Cardiac fibroblast (primary cell): ENCODE measurements around the gene SYT9.
A peak's percentile ranks its signal among the peaks of the same experiment; 100 is the strongest.

Source experiments
- DNase-seq, 2 donors: peaks; one replicate each; pipeline versions ENCODE4 v3.0.0 to v3.0.0-alpha.2; 2010; ENCODE audit warnings: low read depth in 2 of 2
- H3K4me3 ChIP-seq, 2 donors: replicated peaks in 1 of 2; 1 replicate in 1 of 2; 2 replicates in 1 of 2; pipeline ENCODE4 v1.5.1; 2011; ENCODE audit warnings: low read depth in 2 of 2, low read length in 2 of 2, mild to moderate bottlenecking in 2 of 2, moderate library complexity in 1 of 2
- CTCF ChIP-seq: IDR thresholded peaks from one replicate; pipeline ENCODE4 v1.5.1; 2011; ENCODE audit warnings: low read depth, mild to moderate bottlenecking, low read length, inconsistent platforms

Gene SYT9

GRCh38 chr11:7348432-7349304 is 97.0 kb downstream of the SYT9 start:
- DNase-seq = no peak
- no peak for TF ChIP-seq CTCF
- H3K4me3 ChIP-seq = no peak overlapping the region

- no peak for TF ChIP-seq CTCF
- DNase-seq = no peak
- no peak overlapping the region for H3K4me3 ChIP-seq
These were observed 99.5 kb downstream of the SYT9 start for GRCh38 chr11:7351228-7351627.

- peak; percentile 42 for TF ChIP-seq CTCF
- H3K4me3 ChIP-seq = no peak overlapping the region
- DNase-seq = peak; percentile 25 to 30
These were observed 101.4 kb downstream of the SYT9 start for GRCh38 chr11:7353100-7353499.

- TF ChIP-seq CTCF = no peak
- DNase-seq = no peak
- H3K4me3 ChIP-seq = no peak overlapping the region
These were observed 113.0 kb downstream of the SYT9 start for GRCh38 chr11:7364660-7365059.

GRCh38 chr11:7367803-7368202 is 116.1 kb downstream of the SYT9 start:
- H3K4me3 ChIP-seq = no peak overlapping the region
- DNase-seq = no peak
- TF ChIP-seq CTCF = no peak

- no peak for DNase-seq
- no peak overlapping the region for H3K4me3 ChIP-seq
- TF ChIP-seq CTCF = no peak
These were observed 124.7 kb downstream of the SYT9 start for GRCh38 chr11:7376386-7376785.
